ENCODE data around the gene SIVA1. TPM values are rescaled to one million over a fixed set of nuclear protein-coding genes. Genes with fewer than 3 reads are reported as not detected.
A peak's percentile ranks its signal among the peaks of the same experiment; 100 is the strongest.

Gene SIVA1
- total and polyA plus RNA-seq, 2 of the 4 experiments (the other 2 are of a cell fraction) = 166 to 184 TPM

DNA sequence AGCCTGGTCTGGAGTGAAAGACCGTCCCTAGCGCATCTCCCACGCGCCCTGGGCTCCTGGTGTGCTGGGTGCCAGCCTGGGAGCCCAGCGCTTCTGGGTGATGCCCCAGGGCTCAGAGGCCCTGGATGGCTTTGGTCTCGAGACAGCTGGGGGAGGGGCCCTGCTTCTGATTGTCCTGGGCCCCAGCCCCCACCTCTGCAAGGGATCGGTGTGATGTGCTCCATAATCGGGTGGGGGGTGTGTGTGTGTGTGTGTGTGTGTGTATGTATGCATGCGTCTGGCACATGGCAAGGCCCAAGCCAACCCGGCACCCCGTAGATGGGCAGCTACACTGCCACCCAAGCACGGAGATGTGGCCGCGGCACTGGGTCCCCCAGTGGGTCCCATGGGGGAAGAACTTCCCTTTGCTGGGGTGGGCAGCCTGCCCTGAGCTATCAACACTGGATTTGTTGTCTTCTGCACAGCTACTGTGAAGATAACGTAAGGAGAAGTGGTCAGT, 51.0 kb downstream of the SIVA1 start:
- no peaks in the 10 kb centered on the region for H3K9me3 ChIP-seq (ENCODE audit: control insufficient read depth, insufficient read depth, low read length)
- H3K4me2 ChIP-seq (ENCODE audit: low read depth, low read length) = no peak overlapping the region
- dilution Hi-C loops (cut with HindIII; ENCODE audit: low sequenced_read_pairs, unreplicated experiment) = no loop called here
- BruUV-seq (replicated peaks) = no TSS peak
- no peak overlapping the region for H2AK9ac ChIP-seq (replicated peaks; ENCODE audit: low read depth, low read length, poor library complexity)
- no peak overlapping the region for H3K14ac ChIP-seq (replicated peaks; ENCODE audit: low read depth, low read length)
- peaks cover 16% of the 10 kb centered on the region for H3K9me1 ChIP-seq (ENCODE audit: insufficient read depth, low read length)
- H2BK15ac ChIP-seq (ENCODE audit: low read depth, low read length) = no peak overlapping the region
- 90% methylated on average over 7 of the region's 15 CpGs; no CpG with 5 or more reads in 1 of the 2 experiments for WGBS, 2 experiments (ENCODE audit: extremely low coverage in 2 of 2, insufficient read length in 1 of 2)
- H4K5ac ChIP-seq (ENCODE audit: low read depth, low read length) = no peak overlapping the region
- peak; percentile 28 for DNase-seq
- no peak overlapping the region for H2BK5ac ChIP-seq (ENCODE audit: low read depth, low read length, poor library complexity, severe bottlenecking)
- no peak overlapping the region for H2AFZ ChIP-seq (replicated peaks; ENCODE audit: low read length, poor library complexity)
- H3K27me3 ChIP-seq (ENCODE audit: control insufficient read depth, insufficient read depth, low read length) = no peaks in the 10 kb centered on the region
- peaks cover 4% of the 10 kb centered on the region; the same call in 1 of the 2 replicates for H4K20me1 ChIP-seq (ENCODE audit: insufficient read depth, low read length)
- no peak overlapping the region for H4K8ac ChIP-seq (ENCODE audit: low read depth in 2 of 2, low read length in 2 of 2)
- ChIA-PET POLR2A (ENCODE audit: unreplicated experiment) (no interaction called here), CTCF (no interaction called here)
- peaks cover 0 to 12% of the 10 kb centered on the region in 2 experiments; a peak in 1 of 4 replicates for H3K79me1 ChIP-seq (ENCODE audit: low read depth in 1 of 2, low read length in 2 of 2)
- H3K4me3 ChIP-seq (ENCODE audit: insufficient read depth, low read depth, low read length) = no peak overlapping the region
- in situ Hi-C loops (cut with MboI; ENCODE audit: low sequenced_read_pairs) = no loop called here
- no peak overlapping the region for H3K27ac ChIP-seq (ENCODE audit: insufficient read depth, low read length)
- peaks cover 20% of the 10 kb centered on the region for H3K4me1 ChIP-seq (ENCODE audit: control insufficient read depth, insufficient read depth, low read length)
- H3K56ac ChIP-seq (ENCODE audit: extremely low read depth, insufficient read depth, low read length) = no peak overlapping the region
- no peak for ATAC-seq (ENCODE audit: low read depth)
- no peaks in the 10 kb centered on the region for H3K36me3 ChIP-seq (ENCODE audit: control insufficient read depth, insufficient read depth, low read length)
- H3K18ac ChIP-seq (ENCODE audit: low read depth, low read length) = no peak overlapping the region
- no peak overlapping the region for H2BK20ac ChIP-seq (ENCODE audit: low read depth, low read length)
- H2AK5ac ChIP-seq (ENCODE audit: low read depth, low read length) = no peak overlapping the region
- no peak overlapping the region for H2BK120ac ChIP-seq (ENCODE audit: low read depth, low read length)
- intact Hi-C loops (cut with micrococcal nuclease) = no loop called here
- H3K23ac ChIP-seq (ENCODE audit: low read depth, low read length) = no peak overlapping the region
- TF ChIP-seq FOS (IDR thresholded peaks at IDR 0.05; ENCODE audit: low read depth, low read length) (no peak), NFE2L2 (IDR thresholded peaks at IDR 0.05; ENCODE audit: low read depth, low read length) (no peak), MXI1 (IDR thresholded peaks at IDR 0.05; ENCODE audit: borderline replicate concordance, low read depth, low read length) (no peak), MAFK (IDR thresholded peaks at IDR 0.05; ENCODE audit: low read depth, low read length) (no peak), CHD1 (IDR thresholded peaks at IDR 0.05; ENCODE audit: low read depth, low read length) (no peak), SMC3 (IDR thresholded peaks at IDR 0.05; ENCODE audit: low read depth, low read length) (no peak), POLR2A (IDR thresholded peaks at IDR 0.05; ENCODE audit: low read depth, low read length) (no peak), RFX5 (IDR thresholded peaks at IDR 0.05; ENCODE audit: low read depth, low read length) (no peak), CEBPB (IDR thresholded peaks at IDR 0.05; ENCODE audit: low read depth, low read length) (no peak), MAZ (IDR thresholded peaks at IDR 0.05; ENCODE audit: borderline replicate concordance, low read depth, low read length) (no peak), RCOR1 (IDR thresholded peaks at IDR 0.05; ENCODE audit: insufficient replicate concordance, low read length) (no peak), BHLHE40 (IDR thresholded peaks at IDR 0.05; ENCODE audit: low read depth, low read length) (no peak), RAD21 (IDR thresholded peaks at IDR 0.05; ENCODE audit: low read length) (no peak)
- TF ChIP-seq, protein P1, sequence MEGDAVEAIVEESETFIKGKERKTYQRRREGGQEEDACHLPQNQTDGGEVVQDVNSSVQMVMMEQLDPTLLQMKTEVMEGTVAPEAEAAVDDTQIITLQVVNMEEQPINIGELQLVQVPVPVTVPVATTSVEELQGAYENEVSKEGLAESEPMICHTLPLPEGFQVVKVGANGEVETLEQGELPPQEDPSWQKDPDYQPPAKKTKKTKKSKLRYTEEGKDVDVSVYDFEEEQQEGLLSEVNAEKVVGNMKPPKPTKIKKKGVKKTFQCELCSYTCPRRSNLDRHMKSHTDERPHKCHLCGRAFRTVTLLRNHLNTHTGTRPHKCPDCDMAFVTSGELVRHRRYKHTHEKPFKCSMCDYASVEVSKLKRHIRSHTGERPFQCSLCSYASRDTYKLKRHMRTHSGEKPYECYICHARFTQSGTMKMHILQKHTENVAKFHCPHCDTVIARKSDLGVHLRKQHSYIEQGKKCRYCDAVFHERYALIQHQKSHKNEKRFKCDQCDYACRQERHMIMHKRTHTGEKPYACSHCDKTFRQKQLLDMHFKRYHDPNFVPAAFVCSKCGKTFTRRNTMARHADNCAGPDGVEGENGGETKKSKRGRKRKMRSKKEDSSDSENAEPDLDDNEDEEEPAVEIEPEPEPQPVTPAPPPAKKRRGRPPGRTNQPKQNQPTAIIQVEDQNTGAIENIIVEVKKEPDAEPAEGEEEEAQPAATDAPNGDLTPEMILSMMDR (conservative IDR thresholded peaks at IDR 0.05; ENCODE audit: low read depth, low read length) = no peak
- TF ChIP-seq, protein P2, sequence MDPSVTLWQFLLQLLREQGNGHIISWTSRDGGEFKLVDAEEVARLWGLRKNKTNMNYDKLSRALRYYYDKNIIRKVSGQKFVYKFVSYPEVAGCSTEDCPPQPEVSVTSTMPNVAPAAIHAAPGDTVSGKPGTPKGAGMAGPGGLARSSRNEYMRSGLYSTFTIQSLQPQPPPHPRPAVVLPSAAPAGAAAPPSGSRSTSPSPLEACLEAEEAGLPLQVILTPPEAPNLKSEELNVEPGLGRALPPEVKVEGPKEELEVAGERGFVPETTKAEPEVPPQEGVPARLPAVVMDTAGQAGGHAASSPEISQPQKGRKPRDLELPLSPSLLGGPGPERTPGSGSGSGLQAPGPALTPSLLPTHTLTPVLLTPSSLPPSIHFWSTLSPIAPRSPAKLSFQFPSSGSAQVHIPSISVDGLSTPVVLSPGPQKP (IDR thresholded peaks at IDR 0.05; ENCODE audit: borderline replicate concordance, low read depth, low read length) = no peak
- TF ChIP-seq, protein P3, sequence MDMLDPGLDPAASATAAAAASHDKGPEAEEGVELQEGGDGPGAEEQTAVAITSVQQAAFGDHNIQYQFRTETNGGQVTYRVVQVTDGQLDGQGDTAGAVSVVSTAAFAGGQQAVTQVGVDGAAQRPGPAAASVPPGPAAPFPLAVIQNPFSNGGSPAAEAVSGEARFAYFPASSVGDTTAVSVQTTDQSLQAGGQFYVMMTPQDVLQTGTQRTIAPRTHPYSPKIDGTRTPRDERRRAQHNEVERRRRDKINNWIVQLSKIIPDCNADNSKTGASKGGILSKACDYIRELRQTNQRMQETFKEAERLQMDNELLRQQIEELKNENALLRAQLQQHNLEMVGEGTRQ (IDR thresholded peaks at IDR 0.05; ENCODE audit: low read depth, low read length) = no peak
- no peak overlapping the region for H3K9ac ChIP-seq (ENCODE audit: low read depth, low read length)
- H4K91ac ChIP-seq (ENCODE audit: insufficient read depth, low read depth, low read length) = no peak overlapping the region
- no peak overlapping the region for H3K4ac ChIP-seq (ENCODE audit: low read depth, low read length)
